Measurements from ENCODE around the gene BCAR3.

The BCAR3 gene

GRCh38 chr1:93704052-93704451 lies 22.4 kb upstream of the BCAR3 start:
- no peak for DNase-seq (ENCODE audit: extremely low read depth, low read depth)

GRCh38 chr1:93703643-93704042 lies 22.0 kb upstream of the BCAR3 start:
- TF ChIP-seq CTCF (IDR thresholded peaks at IDR 0.05; ENCODE audit: low read depth, low read length): no peak
- DNase-seq (ENCODE audit: extremely low read depth, low read depth): no peak

More at GRCh38 chr1:93704052-93704451, 22.4 kb upstream of the BCAR3 start:
- TF ChIP-seq CTCF (IDR thresholded peaks at IDR 0.05; ENCODE audit: low read depth, low read length): no peak

- no peak for DNase-seq (ENCODE audit: extremely low read depth, low read depth)
- peak; percentile 8 for TF ChIP-seq CTCF (IDR thresholded peaks at IDR 0.05; ENCODE audit: low read depth, low read length)
Observed at GRCh38 chr1:93702828-93703183, 21.2 kb upstream of the BCAR3 start.

GRCh38 chr1:93702111-93702827 lies 20.6 kb upstream of the BCAR3 start:
- no peak for DNase-seq (ENCODE audit: extremely low read depth, low read depth)
- no peak for TF ChIP-seq CTCF (IDR thresholded peaks at IDR 0.05; ENCODE audit: low read depth, low read length)

- peak; percentile 83 for DNase-seq (ENCODE audit: extremely low read depth, low read depth)
- TF ChIP-seq CTCF (IDR thresholded peaks at IDR 0.05; ENCODE audit: low read depth, low read length): no peak
Observed at GRCh38 chr1:93701629-93702028, 20.0 kb upstream of the BCAR3 start.

GRCh38 chr1:93700532-93701469 lies 19.2 kb upstream of the BCAR3 start:
- TF ChIP-seq CTCF (IDR thresholded peaks at IDR 0.05; ENCODE audit: low read depth, low read length): no peak
- no peak for DNase-seq (ENCODE audit: extremely low read depth, low read depth)

Data from AG09319 (cell line).